Subcutaneous adipose tissue (tissue), 4 donors: ENCODE measurements around the gene HOXB2. TPM values are rescaled to one million over a fixed set of nuclear protein-coding genes. Genes with fewer than 3 reads are reported as not detected.

Experiments used
- total RNA-seq, 4 donors: library from RNA; depleted of rRNA; stranded (reverse); fragments of >200 nt; gene quantifications; one replicate each; pipeline ENCODE4 v1.1.0, GENCODE V29; 2016
- TF ChIP-seq, protein P1 (sequence below): fragments of 450-650 bp; IDR thresholded peaks from one replicate; pipeline ENCODE4 v1.5.1; 2016; ENCODE audit warnings: low read depth, mild to moderate bottlenecking, control low read depth, antibody characterized with exemption, moderate library complexity

The HOXB2 gene
- total RNA-seq, 4 donors from 2014 or later = 12.1 to 21.1 (median 13.7) TPM

DNA sequence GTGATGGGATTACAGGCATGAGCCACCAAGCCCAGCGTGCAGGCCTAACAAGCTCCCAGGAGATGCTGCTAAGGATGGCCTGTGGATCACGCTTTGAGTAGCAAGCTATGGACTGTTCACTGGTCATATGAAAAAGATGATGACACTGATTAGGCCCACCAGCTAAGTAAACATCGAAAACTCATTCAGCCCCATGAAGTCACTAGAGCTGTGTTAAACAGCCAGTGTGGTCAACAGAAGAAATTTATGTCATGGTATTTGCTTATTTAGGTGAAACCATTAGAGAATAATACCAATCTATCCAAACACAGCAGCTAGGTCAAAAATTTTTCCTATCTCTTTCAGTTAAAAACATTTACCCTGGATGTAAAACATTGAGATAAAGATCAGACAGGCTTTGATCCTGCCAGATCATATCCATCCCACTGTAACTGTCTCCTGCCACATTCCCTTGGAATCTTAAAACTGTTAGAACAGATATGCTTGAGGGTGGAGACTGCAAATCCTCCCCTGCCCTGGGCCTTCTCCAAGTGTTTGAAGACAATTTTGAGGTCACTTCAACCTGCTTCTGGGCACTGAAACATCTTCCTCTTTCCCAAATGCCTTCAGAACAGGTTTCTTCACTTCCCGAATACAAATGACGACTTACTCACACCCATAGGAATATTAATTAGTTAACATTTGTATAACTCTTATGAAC is 45.0 kb downstream of the HOXB2 start:
- TF ChIP-seq, protein P1, sequence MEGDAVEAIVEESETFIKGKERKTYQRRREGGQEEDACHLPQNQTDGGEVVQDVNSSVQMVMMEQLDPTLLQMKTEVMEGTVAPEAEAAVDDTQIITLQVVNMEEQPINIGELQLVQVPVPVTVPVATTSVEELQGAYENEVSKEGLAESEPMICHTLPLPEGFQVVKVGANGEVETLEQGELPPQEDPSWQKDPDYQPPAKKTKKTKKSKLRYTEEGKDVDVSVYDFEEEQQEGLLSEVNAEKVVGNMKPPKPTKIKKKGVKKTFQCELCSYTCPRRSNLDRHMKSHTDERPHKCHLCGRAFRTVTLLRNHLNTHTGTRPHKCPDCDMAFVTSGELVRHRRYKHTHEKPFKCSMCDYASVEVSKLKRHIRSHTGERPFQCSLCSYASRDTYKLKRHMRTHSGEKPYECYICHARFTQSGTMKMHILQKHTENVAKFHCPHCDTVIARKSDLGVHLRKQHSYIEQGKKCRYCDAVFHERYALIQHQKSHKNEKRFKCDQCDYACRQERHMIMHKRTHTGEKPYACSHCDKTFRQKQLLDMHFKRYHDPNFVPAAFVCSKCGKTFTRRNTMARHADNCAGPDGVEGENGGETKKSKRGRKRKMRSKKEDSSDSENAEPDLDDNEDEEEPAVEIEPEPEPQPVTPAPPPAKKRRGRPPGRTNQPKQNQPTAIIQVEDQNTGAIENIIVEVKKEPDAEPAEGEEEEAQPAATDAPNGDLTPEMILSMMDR = no peak

DNA sequence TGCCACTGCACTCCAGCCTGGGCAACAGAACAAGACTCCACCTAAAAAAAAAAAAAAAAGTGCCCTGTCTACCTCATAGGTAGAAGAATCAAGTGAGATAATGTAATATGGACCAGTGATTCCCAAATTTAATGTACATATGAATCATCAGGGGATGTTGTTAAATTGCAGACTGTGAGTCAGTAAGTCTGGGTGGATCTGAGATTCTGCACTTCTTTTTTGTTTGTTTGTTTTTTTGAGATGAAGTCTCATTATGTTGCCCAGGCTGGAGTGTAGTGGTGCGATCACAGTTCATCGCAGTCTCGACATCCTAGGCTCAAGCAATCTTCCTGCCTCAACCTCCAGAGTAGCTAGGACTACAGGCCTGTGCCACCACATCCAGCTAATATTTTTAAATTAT is 45.7 kb downstream of the HOXB2 start:
- TF ChIP-seq, protein P1 = no peak

DNA sequence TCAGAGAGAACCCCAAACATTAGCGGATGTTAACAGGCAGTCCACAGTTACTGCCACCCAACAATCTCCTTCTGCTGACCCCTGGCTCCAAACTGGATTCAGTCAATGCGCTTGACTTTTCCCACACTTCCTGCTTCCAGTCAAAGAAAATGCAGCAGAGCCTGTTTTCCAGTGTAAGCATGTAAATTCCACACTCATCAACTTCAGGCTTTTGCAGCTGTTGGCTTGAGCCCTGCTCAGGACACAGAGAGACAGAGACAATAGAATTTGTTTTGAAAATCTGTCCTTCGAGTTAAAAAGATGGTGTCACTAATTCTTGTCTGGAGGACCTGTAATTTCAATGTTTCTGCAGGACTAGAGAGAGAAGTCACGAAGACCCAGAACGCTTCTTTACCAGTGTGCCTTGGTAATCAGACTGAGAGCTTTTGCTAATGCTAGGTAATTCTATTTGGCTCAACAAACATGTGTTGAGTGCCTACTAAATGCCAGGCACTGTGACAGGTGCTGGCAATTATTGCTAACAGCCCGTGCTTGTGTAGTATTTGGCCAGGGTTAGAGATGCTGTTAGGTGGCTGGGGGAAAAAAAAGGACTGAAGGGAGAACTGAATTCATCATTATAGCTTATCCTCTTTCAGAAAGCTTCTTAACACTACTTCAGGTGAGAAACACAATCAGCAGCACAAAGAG is 46.6 kb downstream of the HOXB2 start:
- TF ChIP-seq, protein P1 = no peak

DNA sequence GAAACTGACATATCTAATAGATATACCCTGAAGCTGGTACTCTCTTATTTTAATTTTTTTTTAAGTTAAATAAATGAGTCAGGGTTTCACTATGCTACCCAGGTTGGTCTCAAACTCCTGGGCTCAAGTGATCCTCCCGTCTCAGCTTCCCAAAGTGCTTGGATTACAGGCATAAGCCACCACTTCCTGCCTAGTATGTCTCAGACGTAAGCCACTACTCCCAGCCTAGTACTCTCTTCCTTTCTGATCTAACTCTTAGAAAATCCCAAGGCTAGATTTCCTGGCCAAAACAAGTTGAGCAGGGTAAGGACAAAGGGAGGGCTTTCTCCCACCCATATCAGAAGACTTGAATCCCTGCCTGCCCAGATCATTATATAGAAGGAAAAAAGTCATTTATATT is 47.8 kb downstream of the HOXB2 start:
- TF ChIP-seq, protein P1 = no peak

DNA sequence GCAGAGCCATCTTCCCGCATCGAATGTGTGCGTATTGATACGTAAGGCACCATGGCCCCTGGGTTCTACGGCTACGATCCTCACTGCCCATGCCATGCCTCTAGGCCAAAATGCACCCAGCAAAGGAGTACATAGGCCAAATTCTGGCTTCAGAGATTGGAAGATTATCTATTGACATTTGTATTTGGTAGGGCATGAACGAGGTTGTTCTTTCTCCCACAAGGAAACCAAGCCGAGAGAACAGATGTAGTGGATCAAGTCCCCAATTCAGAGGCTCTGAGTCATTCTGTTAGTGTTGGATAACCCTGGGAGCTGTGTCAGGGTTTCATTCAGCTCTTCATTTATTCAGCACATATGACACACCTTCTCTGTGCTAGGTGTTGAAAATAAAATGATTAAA is 50.6 kb downstream of the HOXB2 start:
- TF ChIP-seq, protein P1 = no peak

Other genes with a start within 250 kb of the HOXB2 start
- 1 to 10 TPM in 3 of 4 donors, not detected in 1; 2.5 to 3.9 (median 3.1) TPM for gene SKAP1, start 114.9 kb downstream of the HOXB2 start, total RNA-seq
- gene HOXB1, start 14.1 kb downstream of the HOXB2 start, total RNA-seq = not detected
- gene HOXB4, start 33.2 kb upstream of the HOXB2 start, total RNA-seq = 1 to 10 TPM in 3 of 4 donors, under 1 TPM in 1; 0.98 to 2.8 (median 2.0) TPM
- 10 to 100 TPM in 1 of 4 donors, 1 to 10 TPM in 3; 4.0 to 12.4 (median 4.9) TPM for gene HOXB3, start 45.1 kb upstream of the HOXB2 start, total RNA-seq
- under 1 TPM; 0.22 to 0.51 (median 0.35) TPM for gene HOXB5, start 48.7 kb upstream of the HOXB2 start, total RNA-seq
- 10 to 100 TPM in 2 of 4 donors, 1 to 10 TPM in 2; 4.8 to 12.1 (median 8.9) TPM for gene HOXB6, start 59.9 kb upstream of the HOXB2 start, total RNA-seq
- 10 to 100 TPM in 1 of 4 donors, 1 to 10 TPM in 3; 2.3 to 11.1 (median 5.2) TPM for gene HOXB7, start 65.9 kb upstream of the HOXB2 start, total RNA-seq
- under 1 TPM in 1 of 4 donors, not detected in 3; 0.75 TPM for gene HOXB8, start 70.2 kb upstream of the HOXB2 start, total RNA-seq
- under 1 TPM in 2 of 4 donors, not detected in 2; 0.17 to 0.38 TPM for gene HOXB9, start 81.2 kb upstream of the HOXB2 start, total RNA-seq
- not detected for gene PRAC1, start 177.4 kb upstream of the HOXB2 start, total RNA-seq
- 1 to 10 TPM in 2 of 4 donors, not detected in 2; 2.9 to 7.9 TPM for gene PRAC2, start 178.1 kb upstream of the HOXB2 start, total RNA-seq
- gene HOXB13, start 183.6 kb upstream of the HOXB2 start, total RNA-seq = under 1 TPM; 0.44 to 0.85 (median 0.62) TPM